ENCODE data around the gene TSPYL6.
"Not testable (repeated sequence)": the region's sequence is repeated elsewhere in the genome, so short reads cannot be mapped to it uniquely, and the experiment has no call there.

The TSPYL6 gene

DNA sequence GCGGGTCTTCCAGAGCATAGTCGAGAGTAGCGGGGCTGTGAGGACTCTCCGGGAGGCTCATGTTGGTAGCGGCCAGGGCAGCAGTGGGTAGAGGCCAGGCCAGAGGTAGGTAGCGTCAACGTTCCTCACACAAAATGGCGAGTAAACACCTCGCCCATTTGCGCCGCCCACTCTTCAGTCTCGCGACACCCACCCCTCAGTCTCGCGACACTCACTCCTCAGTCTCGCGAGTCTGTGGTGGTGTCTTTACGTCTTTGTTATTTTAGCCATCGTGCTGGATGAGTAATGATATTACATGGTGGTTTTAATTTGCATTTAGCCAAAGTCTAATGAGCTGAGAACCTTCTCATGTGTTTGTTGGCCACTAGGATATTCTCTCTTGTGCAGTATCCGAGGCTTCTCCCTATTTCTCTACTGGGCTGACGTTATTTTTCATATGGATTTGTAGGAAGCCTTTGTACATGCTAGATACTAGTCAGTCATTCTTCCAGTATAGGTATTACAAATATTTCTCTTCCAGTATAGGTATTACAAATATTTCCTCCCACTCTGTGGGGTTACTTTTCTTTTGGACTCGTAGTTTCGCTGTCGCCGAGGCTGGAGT lies at the start of gene TSPYL6:
TSS of gene TSPYL6 (minus strand) at position 139 of the 604 bp plus-strand sequence. CDS start at position 61, 78 bp downstream.
- DNase-seq: no peak

GRCh38 chr2:54303631-54304030 lies 47.6 kb upstream of the TSPYL6 start:
- no peak for DNase-seq

- DNase-seq: no peak
Measured at GRCh38 chr2:54298514-54298913, 42.5 kb upstream of the TSPYL6 start.

- no peak for DNase-seq
Measured at GRCh38 chr2:54295911-54296310, 39.9 kb upstream of the TSPYL6 start.

- not testable (repeated sequence) for DNase-seq
Measured at GRCh38 chr2:54294665-54295064, 38.6 kb upstream of the TSPYL6 start.

- no peak for DNase-seq
Measured at GRCh38 chr2:54290356-54291025, 34.5 kb upstream of the TSPYL6 start.

DNA sequence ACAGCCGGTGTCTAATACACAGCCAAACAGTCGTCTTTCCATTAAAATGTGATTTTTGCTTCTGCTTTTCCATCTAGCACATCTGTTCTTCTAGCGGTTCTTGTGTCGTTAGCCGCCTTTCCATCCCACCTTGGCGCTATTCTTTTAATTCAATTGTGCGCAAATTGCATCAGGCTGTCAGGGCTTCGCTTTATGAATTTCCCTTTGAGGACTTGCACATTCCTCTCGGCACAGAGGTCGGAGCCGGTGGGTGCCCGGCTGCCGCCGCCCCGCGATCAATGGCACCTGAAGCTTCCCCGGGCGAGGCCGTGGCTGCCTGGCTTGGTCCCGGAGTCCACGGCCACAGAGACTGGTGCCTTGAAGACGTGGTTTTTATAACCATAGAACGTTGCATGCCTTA lies 33.9 kb upstream of the TSPYL6 start:
- no peak for DNase-seq

GRCh38 chr2:54287532-54287931 lies 31.5 kb upstream of the TSPYL6 start:
- DNase-seq: no peak

- no peak for DNase-seq
Measured at GRCh38 chr2:54285451-54285850, 29.4 kb upstream of the TSPYL6 start.

DNA sequence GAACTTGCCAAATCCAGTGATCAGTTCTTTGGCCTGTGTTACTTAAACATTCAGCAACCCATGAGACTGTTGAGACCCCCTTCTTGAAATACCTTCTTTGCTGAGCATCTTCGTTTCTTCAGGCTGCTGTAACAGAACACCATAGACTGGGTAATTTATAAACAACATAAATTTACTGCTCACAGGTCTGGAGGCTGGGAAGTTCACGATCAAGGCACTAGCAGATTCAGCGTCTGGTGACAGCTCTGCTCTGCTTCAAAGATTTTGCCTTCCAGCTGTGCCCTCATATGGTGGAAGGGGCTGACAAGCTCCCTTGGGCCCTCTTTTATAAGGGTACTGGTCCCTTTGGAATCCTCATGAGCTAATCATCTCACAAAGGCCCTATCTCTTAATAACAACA lies 28.8 kb upstream of the TSPYL6 start:
- no peak for DNase-seq

DNA sequence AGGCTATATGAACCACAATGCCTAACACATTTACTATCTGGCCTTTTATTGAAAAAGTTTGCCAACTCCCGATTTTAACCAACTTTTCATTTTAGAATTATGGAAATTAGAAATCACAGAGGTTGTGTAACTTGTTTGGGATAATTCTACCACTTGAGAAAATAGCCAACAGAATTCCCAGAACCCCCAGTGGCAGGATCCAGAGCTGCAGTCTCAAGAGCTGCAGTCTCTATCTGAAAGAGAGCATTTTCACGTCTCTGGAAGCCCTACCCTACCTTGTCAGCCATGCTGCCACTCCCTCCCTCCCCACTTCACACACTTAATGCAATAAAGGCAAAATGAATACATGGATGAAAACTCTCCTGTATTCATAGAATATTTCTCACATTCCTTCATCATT lies 23.4 kb upstream of the TSPYL6 start:
- DNase-seq: no peak

- DNase-seq: no peak
Measured at GRCh38 chr2:54275541-54275940, 19.5 kb upstream of the TSPYL6 start.

DNA sequence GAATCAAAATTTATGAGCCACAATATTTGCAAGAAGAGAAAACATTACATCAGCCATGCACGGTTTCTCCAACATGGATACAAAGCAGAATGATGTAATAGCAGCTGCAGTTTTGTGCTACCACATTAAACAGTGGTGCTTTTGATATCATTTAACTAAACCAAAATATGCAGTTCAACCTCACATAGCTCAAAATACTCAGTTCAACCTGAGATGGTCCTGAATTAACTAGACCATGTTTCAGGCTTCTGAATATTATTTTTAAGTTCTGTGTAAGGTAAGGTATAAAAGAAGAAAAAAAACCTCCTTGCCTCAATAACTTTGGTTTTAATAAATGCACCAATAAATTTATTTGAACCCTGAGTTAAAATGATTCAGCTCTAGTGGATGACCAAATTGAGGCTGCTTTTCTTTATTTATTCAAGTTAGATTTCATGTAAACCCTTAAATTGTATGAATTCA lies 18.8 kb upstream of the TSPYL6 start:
- DNase-seq: peak; percentile 31

DNA sequence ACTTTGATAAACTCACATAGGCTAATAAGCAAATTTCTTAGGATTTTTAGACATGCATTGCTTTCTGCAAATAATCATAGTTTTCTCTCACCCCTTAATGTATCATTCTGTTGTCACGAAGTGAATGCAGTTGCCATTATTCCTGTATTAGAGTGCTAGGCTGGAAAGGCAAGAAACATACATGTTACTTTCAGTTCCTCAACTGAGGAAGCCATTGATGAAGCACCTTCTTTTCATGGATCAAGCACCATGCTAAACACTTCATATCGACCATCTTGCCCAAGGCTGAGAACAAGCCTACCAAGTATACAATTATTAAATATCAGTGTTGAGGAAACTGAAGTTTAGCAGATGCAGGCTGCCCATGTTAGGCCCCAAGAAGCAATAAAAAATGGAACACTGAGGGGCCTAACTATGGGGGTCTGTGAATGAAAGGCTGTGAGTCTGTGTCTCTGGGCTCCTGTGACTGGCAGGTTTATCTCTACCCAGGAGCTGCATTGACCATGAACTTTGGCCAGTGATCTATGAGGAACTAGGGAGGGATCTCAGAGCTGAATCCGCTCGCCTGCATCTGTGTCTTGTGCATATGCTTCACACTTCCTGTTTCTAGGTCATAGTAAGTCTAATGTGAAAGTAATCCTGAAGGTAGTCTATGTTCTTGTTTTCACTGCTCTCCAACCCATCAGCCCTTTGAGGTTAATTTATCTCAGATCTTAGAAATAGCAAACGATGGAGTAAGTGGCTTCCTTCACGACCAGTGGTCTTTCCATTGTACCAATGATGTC lies 16.0 kb upstream of the TSPYL6 start:
- no peak for DNase-seq

DNA sequence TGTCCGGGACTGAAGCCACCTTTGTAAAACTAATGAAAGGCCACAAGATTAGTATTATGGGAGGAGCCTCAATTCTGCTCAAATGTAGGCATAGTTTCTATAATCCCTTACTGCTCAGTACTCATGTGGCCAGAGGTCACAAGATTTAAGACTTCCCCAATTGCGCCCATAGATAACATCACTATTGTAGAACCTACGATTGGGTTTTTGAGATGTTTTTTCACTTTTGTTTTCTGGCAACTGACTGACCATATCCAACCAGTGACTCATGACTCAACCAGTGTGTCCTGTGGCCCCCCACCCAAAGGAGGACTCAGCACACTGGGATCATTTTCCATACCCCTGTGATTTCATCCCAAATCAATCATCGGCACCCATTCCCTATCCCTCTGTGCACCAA lies 15.2 kb upstream of the TSPYL6 start:
- no peak for DNase-seq

DNA sequence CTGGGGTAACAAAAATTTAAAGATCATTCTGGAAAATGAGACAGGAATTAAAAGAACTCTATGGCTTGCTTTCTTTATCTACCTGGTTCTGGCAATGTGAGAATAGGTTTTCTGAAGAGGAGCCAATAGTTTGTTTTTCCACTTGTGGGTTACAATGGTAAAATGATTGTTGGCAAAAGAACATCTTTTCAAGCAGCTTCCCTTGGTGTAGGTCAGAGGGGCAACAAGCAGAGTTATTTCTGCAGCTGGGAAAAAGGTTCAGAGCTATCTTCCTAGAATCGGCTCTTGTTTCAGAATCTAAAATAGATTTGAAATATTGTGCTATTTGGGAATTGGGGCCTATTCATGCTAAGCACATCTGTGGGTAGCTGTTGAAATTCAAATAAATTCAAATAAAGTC lies 11.5 kb upstream of the TSPYL6 start:
- no peak for DNase-seq

- DNase-seq: not testable (repeated sequence)
Measured at GRCh38 chr2:54265081-54265480, 9.1 kb upstream of the TSPYL6 start.

DNA sequence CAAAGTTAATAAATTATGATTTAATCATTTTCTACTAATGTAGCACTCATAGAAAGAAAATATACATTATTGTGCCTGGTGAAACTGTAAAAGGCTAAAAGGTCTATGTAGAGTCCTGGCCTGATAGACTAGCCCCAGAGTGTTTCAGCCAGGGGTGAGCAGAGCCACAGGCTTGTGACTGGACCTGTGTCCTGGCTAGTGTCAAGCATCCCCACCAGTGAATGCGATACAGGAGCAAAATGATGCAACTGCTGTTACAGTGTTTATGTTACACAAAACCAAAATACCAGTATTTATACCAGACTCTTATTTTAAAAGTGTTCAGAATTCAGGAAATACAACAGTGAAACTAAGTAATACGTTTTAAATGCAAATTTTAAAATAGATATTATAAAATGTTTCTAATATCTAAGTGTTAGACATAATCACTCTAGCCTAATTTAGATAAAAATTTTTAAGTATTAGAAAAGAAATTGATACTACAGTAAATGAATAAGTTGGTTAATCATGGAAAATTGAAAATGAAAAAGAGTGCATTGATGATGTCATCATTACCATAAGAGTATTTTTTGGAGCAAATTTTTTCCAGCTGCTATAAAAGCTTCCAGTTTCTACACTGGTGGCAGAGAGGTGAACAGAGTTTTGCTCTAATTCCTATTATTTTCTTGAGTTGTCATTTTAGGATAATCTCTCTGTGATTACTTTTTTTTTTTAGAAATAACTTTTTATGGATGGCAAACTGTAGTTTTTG lies 6.2 kb upstream of the TSPYL6 start:
- DNase-seq: no peak

DNA sequence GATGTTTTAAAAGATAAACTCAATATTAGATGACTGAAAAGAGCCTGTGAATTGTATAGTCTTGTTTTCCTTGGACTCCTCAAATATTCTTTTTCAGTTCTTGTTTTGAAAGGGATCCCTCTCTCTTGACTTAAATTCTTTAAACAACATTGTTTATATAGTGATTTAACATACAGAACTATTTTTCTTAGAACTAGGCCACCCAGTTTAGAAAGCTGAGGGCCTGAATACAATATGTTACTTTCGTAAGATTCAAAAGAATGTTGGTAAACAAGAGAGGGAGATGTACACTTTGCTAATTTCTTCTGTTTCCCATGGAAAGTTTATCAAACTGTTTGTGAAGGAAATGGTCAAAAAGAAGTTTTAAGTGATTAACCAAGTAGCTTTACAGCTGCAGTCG lies 5.5 kb upstream of the TSPYL6 start:
- DNase-seq: no peak

DNA sequence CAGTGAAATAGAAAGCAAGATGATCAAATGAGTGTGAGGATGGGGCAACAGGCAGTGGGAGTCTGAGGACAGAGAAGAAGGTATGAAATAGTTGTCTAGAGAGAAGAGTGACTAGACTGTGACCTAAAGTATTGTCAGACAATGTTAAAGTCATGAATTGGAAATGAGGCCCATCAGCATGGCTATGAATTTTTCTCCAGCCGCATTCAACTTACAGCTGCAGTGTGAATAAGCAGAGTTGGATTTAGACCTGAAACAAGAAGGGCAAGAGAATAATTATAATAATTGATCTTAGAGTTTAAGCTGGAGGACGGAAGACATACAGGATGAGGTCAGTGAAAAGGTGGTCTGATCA lies 4.2 kb upstream of the TSPYL6 start:
- DNase-seq: no peak

DNA sequence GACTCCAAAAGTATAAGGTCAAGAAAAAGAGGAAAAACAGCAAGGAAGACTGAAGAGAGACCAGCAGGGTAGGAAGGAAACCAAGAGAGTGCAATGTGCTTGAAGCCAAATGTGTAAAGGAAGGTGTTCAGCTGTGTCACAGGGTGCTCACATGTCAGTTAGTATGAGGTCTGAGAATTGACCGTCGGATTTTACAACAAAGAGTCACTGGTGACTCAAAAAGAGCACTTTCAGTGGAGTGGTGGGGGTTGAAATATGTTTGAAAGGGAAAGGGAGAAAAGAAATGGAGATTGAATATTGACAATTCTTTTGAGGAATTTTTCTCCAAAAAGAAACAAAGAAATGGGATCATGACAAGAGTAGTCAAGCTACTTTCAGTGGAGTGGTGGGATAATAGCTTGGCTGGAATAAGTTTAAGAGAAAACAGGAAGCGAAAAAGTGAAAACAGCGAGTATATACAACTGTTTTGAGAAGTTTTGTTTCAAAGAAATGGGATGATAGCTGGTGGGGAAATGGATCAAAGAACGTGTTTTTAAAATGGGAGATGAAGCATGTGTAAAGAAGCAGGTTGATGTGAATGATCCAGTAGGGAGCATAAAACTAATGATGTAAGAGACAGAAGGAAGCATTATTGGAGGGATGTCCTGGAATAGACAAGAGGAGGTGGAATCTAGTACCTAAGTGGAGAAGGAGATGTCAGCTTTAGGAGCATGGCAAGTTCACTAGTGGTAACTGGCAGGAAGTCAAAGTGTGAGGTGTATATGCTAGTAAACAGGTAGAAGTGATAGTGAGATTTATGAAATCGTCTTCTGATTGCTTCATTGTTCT lies 3.6 kb upstream of the TSPYL6 start:
- no peak for DNase-seq

DNA sequence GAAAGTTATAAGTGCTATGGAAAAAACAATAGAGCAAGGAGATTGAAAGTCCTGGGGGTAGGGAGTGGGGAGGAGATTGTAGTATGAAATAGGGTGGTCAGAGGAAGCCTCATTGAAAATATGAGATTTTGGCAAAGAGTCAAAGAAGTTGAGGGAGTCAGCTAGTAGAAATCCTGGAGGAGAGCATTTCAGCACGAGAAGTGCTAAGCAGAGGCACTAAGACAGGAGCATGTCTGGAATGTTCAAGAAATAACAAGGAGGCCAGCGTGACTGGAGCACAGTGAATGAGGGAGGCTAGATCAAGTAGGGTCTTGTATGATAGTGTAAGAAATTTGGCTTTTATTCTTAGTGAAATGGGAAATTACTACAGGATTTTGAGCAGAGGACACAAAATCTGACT lies 2.1 kb upstream of the TSPYL6 start:
- no peak for DNase-seq

Data from NCI-H774 (cell line).